ENCODE data around the gene DNAJC18. TPM values are rescaled to one million over a fixed set of nuclear protein-coding genes. Genes with fewer than 3 reads are reported as not detected.
A peak's percentile ranks its signal among the peaks of the same experiment; 100 is the strongest.

DNAJC18 gene
- total RNA-seq, 1 donor from 2014 or later = 7.6 TPM

GRCh38 chr5:139384591-139385051, 54.7 kb downstream of the DNAJC18 start:
- DNase-seq (ENCODE audit: extremely low spot score in 2 of 2) = peak in 1 of 2 donors; percentile 84
- Histone ChIP-seq H3K27me3 (no peaks in the 10 kb centered on the region), H3K4me3 (peak overlapping the region; percentile 7 to 16), H3K4me1 (peaks cover 38% of the 10 kb centered on the region), H3K36me3 (no peaks in the 10 kb centered on the region), H3K27ac (peak overlapping the region; percentile 80), H3K9me3 (no peaks in the 10 kb centered on the region)
- TF ChIP-seq POLR2AphosphoS5 (IDR thresholded peaks at IDR 0.05; ENCODE audit: insufficient read depth in 1 of 2, low read depth in 1 of 2) (no peak), POLR2A (IDR thresholded peaks at IDR 0.05) (no peak), CTCF (IDR thresholded peaks at IDR 0.05) (no peak)
- intact Hi-C loops (cut with DNase I) = no loop called here

GRCh38 chr5:139383993-139384590, 55.2 kb downstream of the DNAJC18 start:
- TF ChIP-seq POLR2A (IDR thresholded peaks at IDR 0.05) (no peak), POLR2AphosphoS5 (IDR thresholded peaks at IDR 0.05; ENCODE audit: insufficient read depth in 1 of 2, low read depth in 1 of 2) (no peak), CTCF (IDR thresholded peaks at IDR 0.05) (no peak)
- no peak overlapping the region for H3K4me3 ChIP-seq
- peaks cover 38% of the 10 kb centered on the region for H3K4me1 ChIP-seq
- H3K27me3 ChIP-seq = no peaks in the 10 kb centered on the region
- no peaks in the 10 kb centered on the region for H3K9me3 ChIP-seq
- DNase-seq (ENCODE audit: extremely low spot score in 2 of 2) = peak in 1 of 2 donors; percentile 84
- H3K27ac ChIP-seq = peak overlapping the region; percentile 80
- intact Hi-C loops (cut with DNase I) = no loop called here
- no peaks in the 10 kb centered on the region for H3K36me3 ChIP-seq

- Histone ChIP-seq H3K27me3 (no peaks in the 10 kb centered on the region), H3K9me3 (no peaks in the 10 kb centered on the region), H3K4me1 (peaks cover 36% of the 10 kb centered on the region), H3K36me3 (no peaks in the 10 kb centered on the region), H3K4me3 (no peak within 1 kb of the TSS), H3K27ac (peak within 1 kb of the TSS; percentile 80)
- no peak for TF ChIP-seq POLR2AphosphoS5 (IDR thresholded peaks at IDR 0.05; ENCODE audit: insufficient read depth in 1 of 2, low read depth in 1 of 2)
- no peak for TF ChIP-seq POLR2A (IDR thresholded peaks at IDR 0.05)
- TF ChIP-seq CTCF (IDR thresholded peaks at IDR 0.05) = no peak
- intact Hi-C loops (cut with DNase I) = no loop called here
- DNase-seq (ENCODE audit: extremely low spot score in 2 of 2) = no peak
These were observed 55.9 kb downstream of the DNAJC18 start, which contains the start of gene SLC23A1 for GRCh38 chr5:139383275-139383992. Gene SLC23A1 (minus strand): TSS chr5:139383297. CDS start chr5:139383253, 44 bp downstream.

GRCh38 chr5:139382807-139383206, 56.5 kb downstream of the DNAJC18 start:
- Histone ChIP-seq H3K27ac (no peak overlapping the region), H3K9me3 (no peaks in the 10 kb centered on the region), H3K36me3 (no peaks in the 10 kb centered on the region), H3K27me3 (no peaks in the 10 kb centered on the region), H3K4me1 (peaks cover 29% of the 10 kb centered on the region), H3K4me3 (no peak overlapping the region)
- TF ChIP-seq POLR2A (IDR thresholded peaks at IDR 0.05) = no peak
- no peak for TF ChIP-seq CTCF (IDR thresholded peaks at IDR 0.05)
- no peak for TF ChIP-seq POLR2AphosphoS5 (IDR thresholded peaks at IDR 0.05; ENCODE audit: insufficient read depth in 1 of 2, low read depth in 1 of 2)
- intact Hi-C loops (cut with DNase I) = no loop called here
- no peak for DNase-seq (ENCODE audit: extremely low spot score in 2 of 2)

Data from vagina (tissue), 2 donors.